GM10847 (cell line): ENCODE data around the gene CUBN.

Experiments used
- POLR2A ChIP-seq: IDR thresholded peaks from 2 replicates; pipeline ENCODE4 v1.6.1; 2011; ENCODE audit not compliant: insufficient read length; ENCODE audit errors: extremely low read depth

The CUBN gene

DNA sequence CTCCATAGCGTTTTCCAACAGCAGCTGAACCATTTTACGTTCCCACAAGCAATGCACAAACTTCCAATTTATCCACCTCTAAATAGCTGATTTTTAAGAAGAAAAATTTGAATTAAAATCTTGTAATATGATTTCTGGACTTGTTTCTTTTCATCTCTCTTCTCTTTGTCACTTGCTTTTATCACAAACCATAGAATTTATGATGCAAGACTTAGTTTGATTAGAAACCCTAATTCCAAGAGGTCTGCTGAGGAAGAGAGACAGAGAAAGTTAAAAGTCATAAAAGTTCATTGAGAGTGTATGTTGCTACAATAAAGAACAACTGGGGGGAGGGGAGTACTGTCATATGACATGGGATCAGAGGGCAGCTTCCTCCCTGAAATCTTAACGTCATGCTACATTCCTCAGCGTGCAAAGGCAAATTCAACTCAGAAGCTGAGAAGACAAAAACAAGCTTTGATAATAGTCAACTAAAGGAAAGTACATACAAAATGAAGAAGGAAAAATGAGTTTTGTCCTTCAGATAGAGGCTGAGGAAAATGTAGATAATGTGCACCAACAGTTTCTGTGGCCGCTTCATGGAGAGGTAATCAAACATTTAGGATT lies 18.4 kb upstream of the CUBN start:
- TF ChIP-seq POLR2A = no peak

DNA sequence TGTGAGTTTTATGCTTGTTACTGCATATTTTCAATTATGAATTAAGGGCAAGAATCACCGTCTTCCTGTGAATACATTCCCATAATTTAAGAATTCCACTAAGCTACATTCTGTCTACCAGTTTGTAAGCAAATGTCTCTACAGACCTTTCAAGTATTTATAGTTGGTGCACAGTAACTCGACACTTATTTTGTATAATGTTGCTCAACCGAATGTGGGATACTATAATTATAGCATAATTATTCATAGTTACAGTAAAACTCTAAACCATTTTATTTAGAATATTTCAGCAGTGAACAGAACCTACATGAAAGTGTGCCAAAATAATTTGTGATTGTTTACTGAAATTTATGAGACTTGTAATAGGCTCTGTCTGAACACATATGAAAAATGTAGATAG lies 17.3 kb upstream of the CUBN start:
- TF ChIP-seq POLR2A = no peak

- no peak for TF ChIP-seq POLR2A
Observed at GRCh38 chr10:17145239-17145638, 15.6 kb upstream of the CUBN start.

DNA sequence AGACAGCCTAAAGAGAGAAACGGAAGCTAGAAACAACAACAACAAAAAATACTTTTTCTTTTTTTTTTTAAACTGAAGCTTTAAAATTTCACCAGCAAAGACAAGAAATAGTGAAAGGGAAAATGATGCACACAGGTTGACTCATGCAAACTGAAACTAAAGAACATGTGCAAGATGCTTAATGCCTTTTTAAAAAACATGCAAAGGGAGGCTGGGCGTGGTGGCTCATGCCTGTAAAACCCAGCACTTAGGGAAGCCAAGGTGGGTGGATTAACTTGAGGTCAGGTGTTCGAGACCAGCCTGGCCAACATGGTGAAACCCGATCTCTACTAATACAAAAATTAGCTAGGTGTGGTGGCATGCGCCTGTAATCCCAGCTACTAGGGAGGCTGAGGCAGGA lies 15.1 kb upstream of the CUBN start:
- no peak for TF ChIP-seq POLR2A

DNA sequence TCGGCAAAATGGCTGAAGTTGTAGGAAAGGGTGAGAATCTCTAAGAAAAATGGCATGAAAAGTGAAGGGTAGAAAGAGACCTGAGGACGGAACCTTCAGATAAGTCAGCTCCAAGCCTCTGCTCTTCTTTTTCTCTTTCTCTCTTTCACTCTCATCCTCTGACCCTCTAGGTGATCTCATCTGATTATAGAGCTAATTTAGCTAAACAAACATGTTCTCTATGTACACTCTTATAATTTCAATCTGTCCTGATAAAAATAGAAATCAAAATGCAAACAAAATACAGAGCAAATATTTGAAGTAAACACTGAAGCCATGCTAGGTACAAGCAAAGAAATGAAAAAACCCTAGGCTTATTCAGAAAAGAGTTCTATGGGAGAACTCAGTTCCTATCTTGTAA lies 14.4 kb upstream of the CUBN start:
- TF ChIP-seq POLR2A = no peak

DNA sequence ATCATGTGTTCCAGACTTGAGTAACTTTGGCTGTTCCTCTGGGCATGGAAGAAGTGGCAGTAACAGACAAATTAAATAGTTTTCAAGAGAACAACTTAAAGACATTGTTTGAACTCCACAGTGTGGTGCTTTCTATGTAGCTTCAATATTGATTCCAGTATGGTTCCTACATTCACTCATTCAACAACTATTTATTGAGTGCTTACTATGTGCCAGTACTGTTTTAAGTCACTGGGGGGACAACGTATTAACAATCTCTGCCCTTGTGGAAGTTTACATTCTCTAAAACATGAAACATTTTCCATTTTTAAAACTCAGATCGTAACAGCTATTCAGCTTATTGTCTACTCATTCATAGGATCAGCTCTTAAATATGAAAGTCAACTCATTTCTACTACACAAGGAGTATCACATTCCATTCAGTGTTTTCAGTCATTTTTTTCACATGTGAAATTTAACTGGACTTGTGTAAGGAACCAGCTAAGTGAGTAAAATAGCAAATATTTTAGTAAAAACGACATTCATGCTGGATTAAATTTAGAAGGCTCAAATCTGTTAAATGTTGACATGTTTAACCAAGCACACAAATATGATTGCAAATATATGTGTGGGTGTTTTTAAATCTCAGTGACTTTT lies 13.6 kb upstream of the CUBN start:
- no peak for TF ChIP-seq POLR2A

- TF ChIP-seq POLR2A = no peak
Observed at GRCh38 chr10:17141504-17142229, 12.1 kb upstream of the CUBN start.

DNA sequence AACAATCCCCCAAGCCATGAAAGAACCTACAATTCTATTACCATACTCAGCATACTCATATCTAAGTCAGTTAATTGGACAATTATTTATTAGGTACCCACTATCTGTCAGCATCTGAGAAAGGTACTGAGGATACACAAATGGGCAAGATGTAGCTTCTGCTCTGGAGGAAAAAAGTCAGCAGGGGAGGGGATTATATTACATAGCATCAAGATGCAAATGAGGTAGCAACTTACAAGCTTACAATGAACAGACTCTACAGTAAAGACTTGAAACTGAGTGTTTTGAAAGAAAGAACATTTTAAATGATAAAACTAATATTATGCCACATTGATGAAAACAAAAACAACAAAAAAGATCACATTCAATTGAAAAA lies 10.8 kb upstream of the CUBN start:
- no peak for TF ChIP-seq POLR2A

- no peak for TF ChIP-seq POLR2A
Observed at GRCh38 chr10:17138460-17139042, 8.9 kb upstream of the CUBN start.

GRCh38 chr10:17134737-17135260 lies 5.2 kb upstream of the CUBN start:
- TF ChIP-seq POLR2A = no peak

DNA sequence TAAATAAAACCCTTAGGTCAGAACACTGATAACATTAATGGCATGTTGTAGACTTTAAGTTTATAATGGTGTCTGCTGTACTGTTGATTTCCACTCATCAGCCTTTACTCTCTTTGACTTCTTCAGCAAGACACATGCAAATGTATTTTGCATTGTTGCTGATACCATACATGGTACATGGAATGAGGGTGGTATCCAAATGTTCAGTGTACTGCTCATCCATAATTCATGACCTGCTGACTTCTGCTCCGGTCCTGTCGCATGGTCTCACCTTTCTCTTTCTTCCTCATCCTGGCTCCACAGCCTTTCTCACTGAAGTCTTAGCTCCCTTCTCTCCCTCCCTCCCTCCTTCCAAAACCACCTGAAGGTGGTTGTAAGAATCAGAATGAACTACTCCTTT lies 4.7 kb upstream of the CUBN start:
- TF ChIP-seq POLR2A = no peak

DNA sequence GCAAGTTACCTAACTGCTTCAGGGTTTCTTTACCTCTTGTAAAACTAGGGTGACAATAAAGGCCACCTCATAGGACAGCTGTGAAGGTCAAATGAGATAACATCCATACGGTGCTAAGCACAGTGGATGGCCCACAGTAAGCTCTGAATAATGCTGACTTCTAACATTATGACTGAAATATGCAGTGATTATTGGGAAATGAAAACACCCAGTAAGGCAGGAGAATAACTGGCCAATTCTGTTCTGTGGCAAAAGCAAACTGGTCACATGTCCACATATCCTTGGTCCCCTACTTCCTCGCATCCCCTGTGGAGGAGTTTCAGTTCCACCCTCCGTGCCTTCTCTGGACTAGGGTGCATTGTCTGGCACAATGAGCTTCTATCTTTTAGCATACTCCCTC lies 1.4 kb downstream of the CUBN start:
- no peak for TF ChIP-seq POLR2A

- no peak for TF ChIP-seq POLR2A
Observed at GRCh38 chr10:17126327-17126726, 3.3 kb downstream of the CUBN start.

DNA sequence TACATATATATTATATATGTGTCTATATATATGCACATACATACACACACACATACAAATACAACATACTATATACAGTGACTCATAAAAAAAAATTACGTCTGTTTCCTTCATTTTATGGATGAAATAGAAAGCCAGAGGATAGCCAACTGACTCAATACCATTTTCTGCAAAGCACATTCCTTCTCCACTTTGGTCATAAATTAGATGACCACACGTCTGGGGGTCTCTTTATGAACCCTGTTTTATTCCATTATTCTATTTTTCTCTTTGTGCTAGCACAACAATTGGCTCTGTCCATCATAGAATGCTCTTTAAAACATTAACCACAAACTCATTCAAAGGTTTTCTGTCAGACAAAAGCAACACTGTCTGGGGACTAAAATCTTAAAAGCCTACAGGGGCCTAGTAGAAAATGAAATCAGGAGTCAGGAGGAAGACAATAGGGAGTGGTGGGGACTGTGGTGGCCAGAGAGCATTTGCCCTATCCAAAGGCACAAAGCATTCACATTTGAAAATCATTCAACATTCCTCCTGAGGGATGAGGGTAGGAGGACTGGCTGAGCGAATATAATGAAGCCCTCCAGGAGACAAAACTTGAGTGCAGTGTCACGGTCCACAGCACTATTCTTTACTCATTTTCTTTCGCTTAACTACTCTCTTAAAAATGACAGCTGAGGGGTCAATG lies 4.3 kb downstream of the CUBN start:
- no peak for TF ChIP-seq POLR2A

- TF ChIP-seq POLR2A = no peak
Observed at GRCh38 chr10:17123961-17124360, 5.7 kb downstream of the CUBN start.
